NK-92 (cell line): ENCODE results near the gene IL32.
"Not testable (repeated sequence)": the region's sequence is repeated elsewhere in the genome, so short reads cannot be mapped to it uniquely, and the experiment has no call there.

ENCODE experiments used
- DNase-seq: peaks from one replicate; lab custom pipeline; 2025; ENCODE audit not compliant: unreplicated experiment; lab: John Stamatoyannopoulos, UW

IL32 gene

DNA sequence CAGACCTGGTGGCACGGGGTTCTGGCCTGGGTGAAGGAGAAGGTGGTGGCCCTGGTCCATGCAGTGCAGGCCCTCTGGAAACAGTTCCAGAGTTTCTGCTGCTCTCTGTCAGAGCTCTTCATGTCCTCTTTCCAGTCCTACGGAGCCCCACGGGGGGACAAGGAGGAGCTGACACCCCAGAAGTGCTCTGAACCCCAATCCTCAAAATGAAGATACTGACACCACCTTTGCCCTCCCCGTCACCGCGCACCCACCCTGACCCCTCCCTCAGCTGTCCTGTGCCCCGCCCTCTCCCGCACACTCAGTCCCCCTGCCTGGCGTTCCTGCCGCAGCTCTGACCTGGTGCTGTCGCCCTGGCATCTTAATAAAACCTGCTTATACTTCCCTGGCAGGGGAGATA, 3.7 kb downstream of the IL32 start:
- not testable (repeated sequence) for DNase-seq

DNA sequence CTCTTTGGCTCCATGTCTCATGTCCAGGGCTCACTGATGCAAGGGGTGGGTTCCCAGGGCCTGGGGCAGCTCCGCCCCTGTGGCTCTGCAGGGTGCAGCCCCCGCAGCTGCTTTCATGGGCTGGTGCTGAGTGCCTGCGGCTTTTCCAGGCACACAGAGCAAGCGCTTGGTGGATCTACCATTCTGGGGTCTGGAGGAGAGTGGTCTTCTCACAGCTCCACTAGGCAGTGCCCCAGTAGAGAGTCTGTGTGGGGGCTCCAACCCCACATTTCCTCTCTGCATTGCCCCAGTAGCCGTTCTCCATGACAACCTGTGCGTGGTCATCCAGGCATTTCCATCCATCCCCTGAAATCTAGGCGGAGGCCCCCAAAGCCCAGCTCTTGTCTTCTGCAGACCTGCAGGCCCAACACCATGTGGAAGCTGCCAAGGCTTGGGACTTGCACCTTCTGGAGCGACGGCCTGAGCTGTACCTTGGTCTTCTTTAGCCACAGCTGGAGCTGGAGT, 5.2 kb downstream of the IL32 start:
- DNase-seq: no peak

DNA sequence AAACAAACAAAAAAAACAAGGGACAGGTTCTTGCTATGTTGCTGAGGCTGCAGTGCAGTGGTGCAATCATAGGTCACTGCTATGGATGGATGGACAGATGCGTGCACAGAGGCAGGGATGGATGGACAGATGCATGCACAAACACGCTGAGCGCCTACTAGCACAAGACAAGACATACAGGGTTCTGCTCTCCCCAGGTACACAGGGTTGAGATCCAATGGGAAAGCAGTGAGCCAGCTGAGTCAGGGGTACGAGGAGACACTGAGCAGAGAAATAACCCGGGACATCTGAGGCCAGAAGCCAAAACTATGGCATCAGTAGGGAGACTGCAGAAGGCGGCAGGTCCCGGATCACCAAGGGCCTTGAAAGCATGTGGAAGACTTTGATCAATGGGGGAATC, 6.2 kb downstream of the IL32 start:
- DNase-seq: no peak

DNA sequence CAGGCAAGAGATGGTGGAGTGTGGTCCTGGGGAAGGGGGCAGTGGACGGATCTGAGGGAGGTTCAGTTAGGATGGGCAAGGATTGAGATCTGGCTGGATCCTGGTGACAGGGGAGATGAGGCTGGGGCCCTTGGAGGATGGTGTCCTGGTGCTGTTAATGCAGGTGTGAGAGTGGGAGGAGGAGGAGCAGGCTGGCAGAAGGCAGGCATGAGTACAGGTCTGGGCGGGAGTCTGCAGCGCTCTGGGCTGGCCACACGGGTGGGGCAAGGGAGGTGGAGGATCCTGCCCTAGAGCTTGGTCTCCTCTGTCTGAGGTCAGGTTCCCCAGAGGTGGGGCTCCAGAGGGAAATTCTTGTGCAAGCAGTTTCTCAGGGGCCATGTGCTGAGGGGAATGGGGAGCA, 6.7 kb downstream of the IL32 start:
- DNase-seq: not testable (repeated sequence)

DNA sequence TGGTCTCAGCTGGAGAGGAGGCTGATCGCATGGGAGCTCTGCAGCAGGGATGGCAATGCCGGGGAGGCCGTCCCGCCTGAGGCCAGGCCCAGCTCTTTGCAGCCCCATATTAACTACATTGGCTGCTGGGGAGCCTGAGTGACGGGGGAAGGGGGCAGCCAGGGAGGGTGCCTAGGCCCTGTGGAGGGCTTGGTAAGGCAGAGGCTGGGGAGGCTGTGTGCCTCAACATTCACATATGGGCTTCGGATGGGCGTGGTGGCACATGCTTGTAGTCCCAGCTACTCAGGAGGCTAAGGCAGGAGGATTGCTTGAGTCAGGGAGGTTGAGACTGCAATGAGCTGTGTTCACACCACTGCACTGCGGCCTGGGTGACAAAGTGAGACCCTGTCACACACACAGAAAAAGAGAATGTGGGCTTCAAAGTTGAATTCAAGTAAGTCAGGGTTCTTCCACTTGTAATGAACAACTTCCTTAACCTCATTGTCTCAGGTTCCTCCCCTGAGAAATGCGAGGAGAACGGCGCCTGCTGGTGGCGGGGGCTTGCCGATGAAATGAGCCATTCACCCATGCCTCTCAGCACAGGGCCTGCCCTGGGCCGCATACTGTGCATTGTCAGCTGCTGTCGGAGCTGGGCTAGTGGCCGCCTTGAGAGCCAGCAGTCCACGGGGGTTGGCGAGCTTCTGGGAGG, 7.3 kb downstream of the IL32 start:
- DNase-seq: not testable (repeated sequence)

DNA sequence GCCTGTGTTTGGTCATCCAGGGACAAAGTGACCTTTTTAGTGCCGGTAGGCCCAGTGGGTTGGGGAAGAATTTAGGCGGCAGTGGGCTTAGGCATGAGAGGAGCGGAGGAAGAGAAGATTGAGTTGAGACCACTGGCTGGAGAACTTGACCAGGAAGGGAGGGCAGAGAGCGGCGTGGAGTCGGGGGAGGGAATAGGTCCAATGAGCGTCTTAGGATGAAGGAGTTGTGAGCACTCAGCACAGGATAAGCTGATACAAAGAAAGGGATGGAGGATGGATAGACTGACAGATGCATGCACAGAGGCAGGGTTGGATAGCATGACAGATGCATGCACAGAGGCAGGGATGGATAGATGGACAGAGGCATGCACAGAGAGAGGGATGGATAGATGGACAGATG, 8.0 kb downstream of the IL32 start:
- no peak for DNase-seq

DNA sequence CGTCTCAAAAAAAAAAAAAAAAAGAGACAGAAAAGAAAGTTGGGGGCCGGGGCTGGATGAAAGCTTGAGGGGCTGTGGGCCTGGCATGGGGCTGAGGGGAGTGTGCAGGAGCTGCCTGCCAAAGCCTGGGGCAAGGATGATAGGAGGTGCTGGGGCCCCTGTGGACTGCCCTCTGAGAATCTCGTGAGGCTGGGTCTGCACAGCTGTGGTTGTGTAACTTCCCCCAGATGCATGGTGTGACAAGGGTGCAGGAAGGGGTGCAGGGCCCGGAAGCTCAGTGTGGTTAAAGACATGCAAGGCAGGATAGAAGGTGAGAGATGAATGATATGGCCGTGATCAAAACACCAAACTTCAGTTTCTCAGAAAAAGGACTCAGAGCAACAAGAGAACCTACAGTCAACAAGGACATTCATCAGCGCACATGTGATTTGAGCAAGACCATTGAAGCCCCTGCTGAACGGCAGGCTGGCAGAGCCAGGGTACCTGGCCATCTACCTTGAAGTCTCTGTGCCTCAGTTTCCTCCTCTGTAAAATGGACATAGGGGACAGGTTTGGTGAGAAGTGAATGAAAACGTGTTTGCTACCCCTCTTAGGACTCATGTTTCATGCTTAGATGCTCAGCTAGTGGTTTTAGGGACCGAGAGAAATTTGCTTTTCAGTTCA, 9.6 kb downstream of the IL32 start:
- DNase-seq: no peak

DNA sequence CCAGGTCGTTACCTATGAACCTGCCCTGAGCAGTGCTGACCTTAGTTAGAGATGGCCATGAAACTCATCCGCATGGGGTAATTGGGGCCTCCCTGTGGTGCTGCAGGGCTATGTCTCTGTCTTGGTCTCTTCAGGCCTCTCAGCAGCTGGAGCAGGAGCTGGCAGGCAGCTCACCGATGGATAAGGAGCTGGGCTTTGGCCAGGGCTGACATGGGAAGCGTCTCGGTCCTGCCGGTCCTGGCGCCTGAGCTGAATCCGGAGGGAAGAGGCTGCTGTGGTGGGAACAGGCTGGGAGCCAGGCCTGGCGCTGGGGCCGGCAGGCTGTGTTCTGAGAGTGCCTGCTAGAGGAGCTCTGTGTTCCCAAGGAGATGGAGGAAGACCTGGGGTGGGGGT, 10.1 kb downstream of the IL32 start:
- DNase-seq: no peak

DNA sequence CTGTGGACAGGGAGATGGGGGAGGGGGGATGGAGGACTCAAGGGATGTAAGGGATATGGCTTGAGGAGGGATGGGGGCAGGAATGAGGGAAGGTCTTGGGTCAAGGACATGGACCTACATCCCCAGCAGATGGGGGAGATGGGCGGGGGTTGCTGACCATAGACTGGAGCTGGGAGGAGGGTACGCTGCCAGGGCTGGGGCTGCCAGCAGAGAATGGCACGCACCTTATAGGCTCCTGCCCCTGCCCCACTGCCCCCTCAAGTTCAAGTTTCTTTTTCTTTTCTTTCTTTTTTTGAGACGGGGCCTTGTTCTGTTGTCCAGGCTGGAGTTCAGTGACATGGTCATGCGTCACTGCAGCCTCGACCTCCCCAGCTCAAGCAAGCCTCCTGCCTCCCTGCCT, 10.5 kb downstream of the IL32 start:
- DNase-seq: not testable (repeated sequence)

DNA sequence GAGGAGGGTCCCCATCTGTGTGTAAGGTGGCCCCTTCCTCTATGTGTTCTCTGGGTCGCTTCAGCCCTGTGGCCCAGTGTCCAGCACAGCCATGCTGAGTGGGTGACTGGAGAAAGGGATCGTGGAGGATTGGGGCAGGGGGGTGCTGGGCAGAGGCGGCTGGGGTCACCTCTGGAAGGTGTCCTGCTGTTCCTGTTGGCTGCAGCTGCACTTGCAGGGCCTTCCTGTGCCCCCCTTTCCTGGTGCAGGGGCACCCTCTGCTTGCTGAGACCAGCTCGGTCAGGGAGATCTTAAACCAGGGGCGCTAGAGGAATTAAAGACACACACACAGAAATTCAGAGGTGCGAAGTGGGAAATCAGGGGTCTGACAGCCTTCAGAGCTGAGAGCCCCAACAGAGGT, 11.1 kb downstream of the IL32 start:
- no peak for DNase-seq

DNA sequence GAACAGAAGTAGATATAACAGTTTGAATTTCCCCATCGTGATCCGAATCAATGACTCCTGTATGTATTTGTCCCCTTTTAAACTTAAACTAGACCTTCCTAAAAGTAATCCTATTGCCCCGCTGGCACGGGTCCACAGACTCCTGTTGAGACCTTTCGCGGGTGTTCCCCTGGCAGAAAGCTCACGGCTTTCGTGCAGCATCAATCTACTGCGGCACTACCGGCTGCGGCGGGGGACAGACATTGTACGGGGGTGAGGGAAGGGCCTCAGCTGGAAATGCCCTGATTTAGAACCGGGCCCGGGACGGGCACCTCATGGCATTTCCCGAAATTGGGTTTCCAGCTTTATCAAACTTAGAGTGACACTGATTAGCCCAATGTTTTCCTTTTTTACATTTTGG, 14.6 kb downstream of the IL32 start:
- DNase-seq: no peak

DNA sequence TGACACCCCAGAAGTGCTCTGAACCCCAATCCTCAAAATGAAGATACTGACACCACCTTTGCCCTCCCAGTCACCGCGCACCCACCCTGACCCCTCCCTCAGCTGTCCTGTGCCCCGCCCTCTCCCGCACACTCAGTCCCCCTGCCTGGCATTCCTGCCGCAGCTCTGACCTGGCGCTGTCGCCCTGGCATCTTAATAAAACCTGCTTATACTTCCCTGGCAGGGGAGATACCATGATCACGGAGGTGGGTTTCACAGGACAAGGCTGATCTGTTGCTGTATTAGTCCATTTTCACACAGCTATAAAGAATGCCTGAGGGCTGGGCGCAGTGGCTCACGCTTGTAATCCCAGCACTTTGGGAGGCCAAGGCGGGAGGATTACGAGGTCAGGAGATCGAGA, 16.5 kb downstream of the IL32 start:
- not testable (repeated sequence) for DNase-seq

DNA sequence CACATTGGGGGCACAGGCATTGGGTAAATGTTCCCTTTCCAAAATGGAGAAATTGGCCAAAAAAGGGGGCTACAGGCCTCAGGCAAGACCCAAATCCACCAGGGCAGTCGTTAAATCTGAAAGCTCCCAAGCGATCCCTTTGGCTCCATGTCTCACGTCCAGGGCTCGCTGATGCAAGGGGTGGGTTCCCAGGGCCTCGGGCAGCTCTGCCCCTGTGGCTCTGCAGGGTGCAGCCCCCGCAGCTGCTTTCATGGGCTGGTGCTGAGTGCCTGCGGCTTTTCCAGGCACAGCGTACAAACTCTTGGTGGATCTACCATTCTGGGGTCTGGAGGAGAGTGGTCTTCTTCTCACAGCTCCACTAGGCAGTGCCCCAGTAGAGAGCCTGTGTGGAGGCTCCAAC, 18.0 kb downstream of the IL32 start:
- DNase-seq: not testable (repeated sequence)

DNA sequence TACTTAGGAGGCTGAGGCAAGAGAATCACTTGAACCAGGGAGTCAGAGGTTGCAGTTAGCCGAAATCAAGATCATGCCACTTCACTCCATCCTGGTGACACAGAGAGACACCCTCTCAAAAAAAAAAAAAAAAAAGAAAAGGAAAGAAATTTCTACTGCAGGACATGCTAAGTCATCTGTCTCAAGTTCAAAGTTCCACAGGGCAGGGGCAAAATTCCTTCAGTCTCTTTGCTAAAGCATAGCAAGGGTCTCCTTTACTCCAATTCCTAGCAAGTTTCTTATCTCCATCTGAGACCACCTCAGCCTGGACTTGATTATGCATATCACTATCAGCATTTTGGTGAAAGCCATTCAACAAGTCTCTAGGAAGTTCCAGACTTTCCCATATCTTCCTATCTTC, 19.1 kb downstream of the IL32 start:
- DNase-seq: no peak

DNA sequence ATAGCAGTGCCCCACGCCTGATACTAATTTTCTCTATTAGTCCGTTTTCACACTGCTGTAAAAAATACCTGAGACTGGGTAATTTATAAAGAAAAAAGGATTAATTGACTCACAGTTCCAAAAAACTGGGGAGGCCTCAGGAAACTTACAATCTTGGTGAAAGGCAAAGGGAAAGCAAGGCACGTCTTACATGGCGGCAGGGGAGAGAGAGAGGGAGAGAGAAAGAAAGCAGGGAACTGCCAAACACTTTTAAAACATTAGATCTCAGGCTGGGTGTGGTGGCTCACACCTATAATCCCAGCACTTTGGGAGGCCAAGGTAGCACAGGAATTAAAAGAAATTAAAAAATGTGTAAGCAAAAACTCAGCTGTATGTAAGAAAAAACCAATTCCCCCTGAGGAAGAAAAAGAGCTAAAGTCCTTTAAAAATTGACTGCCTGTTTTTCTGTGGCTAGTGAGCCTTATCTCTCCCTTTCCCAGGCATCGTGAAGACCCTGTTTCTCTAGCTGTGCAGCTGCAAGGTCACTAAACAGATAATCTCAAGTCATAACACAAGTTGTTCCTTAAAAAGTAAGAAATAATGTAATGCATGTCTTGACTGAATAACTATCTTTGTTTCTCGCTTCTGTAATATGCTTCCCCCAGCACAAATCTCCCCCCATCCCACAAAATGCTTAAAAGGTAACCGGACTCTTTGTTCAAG, 19.7 kb downstream of the IL32 start:
- no peak for DNase-seq

DNA sequence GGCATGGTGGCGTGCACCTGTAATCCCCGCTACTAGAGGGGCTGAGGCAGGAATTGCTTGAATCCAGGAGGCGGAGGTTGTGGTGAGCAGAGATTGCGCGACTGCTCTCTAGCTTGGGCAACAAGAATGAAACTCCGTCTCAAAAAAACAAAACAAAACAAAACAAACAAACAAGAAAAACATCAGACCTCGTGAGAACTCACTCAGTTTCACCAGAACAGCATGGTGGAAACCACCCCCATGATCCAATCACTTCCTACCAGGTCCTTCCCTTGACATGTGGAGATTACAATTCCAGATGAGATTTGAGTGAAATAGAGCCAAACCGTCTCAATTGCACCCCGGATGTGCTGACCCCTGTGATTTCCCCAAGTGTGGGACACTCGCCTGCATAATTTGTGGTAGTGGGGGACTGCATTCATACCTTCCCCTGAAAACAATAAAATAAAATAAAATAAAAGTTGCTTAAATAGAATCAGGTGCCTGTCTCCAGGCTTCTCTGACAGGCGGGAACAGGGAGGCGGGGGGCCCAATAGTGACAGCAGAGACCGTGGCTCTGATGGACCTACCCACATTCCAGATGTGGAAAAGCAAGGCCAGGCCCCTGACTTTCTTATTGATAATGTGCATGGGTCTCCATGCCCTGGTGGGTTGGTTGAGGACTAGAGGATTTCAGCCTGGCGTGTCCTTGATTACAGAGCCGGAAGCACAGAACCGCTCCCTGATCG, 20.6 kb downstream of the IL32 start:
- no peak for DNase-seq

DNA sequence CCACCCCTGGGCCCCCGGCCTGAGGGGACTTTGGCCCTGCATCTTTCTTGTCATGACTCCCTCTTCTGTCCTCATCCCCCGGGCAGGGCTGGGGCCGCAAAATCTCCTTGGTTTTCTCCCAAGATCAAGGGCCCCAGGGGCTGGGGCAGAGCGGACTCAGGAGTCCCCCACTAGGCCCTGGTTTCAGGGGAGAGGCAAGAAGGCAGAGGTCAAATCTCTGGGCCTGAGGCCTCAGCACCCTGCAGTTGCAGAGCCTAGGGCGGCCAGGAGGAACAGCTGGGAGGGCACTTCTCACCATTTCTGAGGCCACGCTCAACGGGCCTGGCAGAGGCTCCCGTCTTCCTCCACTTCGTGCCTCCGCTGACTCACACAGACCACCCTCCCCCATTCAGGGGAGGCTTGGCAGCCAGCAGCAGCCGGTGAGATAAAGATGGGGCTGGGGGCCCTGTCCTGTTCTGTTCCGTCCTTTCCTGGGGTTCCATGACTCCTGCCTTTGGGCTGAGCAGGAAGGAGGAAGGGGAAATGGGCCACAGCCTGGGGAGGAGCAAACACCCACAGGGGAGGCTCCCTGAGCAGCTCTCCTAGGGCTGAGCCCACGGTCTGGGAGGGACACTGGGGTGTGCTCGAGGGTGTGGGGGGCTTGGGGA, 21.3 kb downstream of the IL32 start:
- no peak for DNase-seq

DNA sequence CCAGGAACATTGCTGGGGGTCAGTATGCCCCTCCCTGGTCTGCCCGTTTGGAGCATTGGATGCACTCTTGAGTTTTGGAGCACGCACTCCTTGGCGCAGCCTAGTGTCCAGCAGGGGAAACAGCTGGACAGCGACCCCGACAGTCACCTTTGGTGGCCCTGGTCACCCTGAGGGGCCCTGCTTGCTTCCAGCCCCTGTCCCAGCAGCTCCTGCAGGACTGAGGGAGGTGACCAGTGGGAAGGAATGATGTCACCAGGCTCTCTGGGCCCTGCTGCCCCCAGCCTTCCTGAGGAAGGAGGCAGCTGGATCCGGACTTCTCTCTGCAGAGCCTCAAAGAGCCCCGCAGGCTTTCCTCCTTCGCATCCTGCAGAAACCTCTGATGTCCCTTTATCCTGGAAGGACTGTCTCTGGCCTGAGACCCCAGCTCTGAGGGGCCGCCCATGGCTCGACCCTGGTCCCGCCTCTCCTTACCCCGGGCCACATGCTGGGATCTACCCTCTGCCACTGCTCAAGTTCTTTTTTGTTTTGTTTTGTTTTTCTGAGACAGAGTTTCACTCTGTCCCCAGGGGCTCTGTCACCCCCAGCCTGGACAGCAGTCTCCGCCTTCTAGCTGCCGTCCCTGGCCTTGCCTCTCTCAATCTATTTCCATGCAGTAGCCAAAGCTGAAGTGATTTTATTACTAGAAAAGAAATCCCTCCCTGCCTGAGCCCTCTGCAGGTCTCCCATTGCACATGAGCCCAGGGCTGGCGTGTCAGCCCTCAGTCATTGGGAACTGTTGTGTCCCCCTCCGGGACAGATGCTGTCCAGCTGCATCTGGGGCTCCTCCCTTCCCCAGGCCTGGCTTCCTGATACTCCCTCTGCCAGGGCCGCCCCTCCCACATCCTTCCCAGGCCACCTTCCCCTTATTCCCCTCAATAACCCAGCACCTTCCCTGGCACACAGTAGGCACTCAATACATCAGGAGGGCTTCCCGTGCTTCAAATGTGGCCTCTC, 22.1 kb downstream of the IL32 start:
- DNase-seq: no peak

DNA sequence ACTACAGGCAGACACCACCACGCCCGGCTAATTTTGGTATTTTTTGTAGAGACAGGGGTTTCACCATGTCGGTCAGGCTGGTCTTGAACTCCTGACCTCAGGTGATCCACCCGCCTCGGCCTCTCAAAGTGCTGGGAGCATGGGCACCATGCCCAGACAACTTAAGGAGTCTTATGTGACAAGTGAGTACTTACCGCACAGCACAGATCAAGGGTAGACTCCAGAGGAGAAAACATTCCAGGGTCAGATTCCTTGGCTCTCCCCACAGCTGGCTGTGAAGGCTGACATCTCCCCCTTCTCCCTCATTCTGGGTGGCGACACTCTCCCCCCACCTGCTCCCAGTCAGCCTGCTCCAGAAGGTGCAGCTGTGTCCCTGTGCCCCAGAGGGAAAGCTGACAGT, 23.0 kb downstream of the IL32 start:
- DNase-seq: no peak
